Measurements from ENCODE around the gene NELFB. TPM values are rescaled to one million over a fixed set of nuclear protein-coding genes. Genes with fewer than 3 reads are reported as not detected.

Gene NELFB
- total RNA-seq, 1 experiment from 2014 or later, result 71.7 TPM

DNA sequence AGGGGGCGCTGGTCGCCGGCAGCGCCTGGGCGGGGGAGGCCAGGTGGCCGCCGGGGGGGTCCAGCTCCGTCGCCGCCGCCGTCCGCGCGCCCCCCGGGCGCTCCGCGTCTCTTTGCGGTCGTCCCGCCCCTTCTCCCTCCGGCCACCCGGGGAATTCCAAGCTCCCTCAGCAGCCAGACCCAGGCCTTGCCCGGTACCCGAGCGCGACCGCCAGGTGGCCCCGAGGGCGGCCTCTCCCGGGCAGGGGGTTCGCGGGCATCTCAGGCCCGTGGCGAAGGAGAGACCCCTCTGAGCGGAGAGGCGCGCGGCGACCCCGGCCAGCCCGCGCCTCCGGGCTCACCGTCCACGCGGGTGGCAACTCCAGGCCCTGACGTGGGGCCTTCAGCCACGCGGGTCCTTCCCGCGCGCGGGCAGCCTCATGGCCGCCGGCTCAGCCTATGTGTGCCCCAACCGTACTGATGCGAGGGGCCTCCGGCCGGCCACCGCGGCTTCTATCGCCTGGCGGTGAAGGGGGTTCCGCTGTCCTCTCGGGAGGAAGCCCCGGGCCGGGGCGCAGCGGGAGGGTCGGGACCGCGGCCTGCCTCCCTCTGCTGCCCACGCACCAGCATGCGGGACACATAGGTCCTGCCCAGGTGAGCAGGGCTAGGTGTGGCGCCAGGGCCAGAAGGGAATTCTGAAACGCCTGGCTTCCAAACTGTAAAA lies 47.5 kb downstream of the NELFB start:
- Histone ChIP-seq H2AK5ac (ENCODE audit: insufficient read length, low read length) (no peak overlapping the region), H4K91ac (ENCODE audit: insufficient read length, low read depth, low read length) (no peak overlapping the region), H3K14ac (ENCODE audit: insufficient read depth, low read length) (0 out of 2 replicates have a peak overlapping the region, but pooled peaks have one; percentile 12), H2BK120ac (ENCODE audit: low read depth, low read length, poor library complexity, severe bottlenecking) (no peak overlapping the region), H4K20me1 (ENCODE audit: control insufficient read depth, insufficient read depth, insufficient read length) (no peaks in the 10 kb centered on the region), H3K27ac (ENCODE audit: insufficient read length, low read depth, low read length) (no peak overlapping the region), H3K79me1 (ENCODE audit: insufficient read depth, low read depth, low read length, poor library complexity, severe bottlenecking) (no peaks in the 10 kb centered on the region), H3T11ph (ENCODE audit: low read length) (no peak overlapping the region), H3K18ac (ENCODE audit: insufficient read length, low read depth, low read length) (no peak overlapping the region), H3K56ac (ENCODE audit: insufficient read length, low read depth, low read length) (no peak overlapping the region), H2BK15ac (ENCODE audit: low read depth, low read length) (peak overlapping the region; percentile 16; the same call in 1 of the 2 replicates), H2BK5ac (ENCODE audit: insufficient read length, low read length) (no peak overlapping the region), H3K4me1 (ENCODE audit: insufficient read depth, low read length) (peaks cover 2% of the 10 kb centered on the region; the same call in 1 of the 2 replicates), H3K4ac (ENCODE audit: low read depth, low read length) (no peak overlapping the region), H3K4me2 (ENCODE audit: insufficient read depth, insufficient read length, low read length) (peak overlapping the region; percentile 36), H2BK20ac (ENCODE audit: low read depth, low read length, poor library complexity, severe bottlenecking) (no peak overlapping the region), H3K9me3 (ENCODE audit: control insufficient read depth, low read depth, low read length) (no peaks in the 10 kb centered on the region), H3K23ac (ENCODE audit: insufficient read length, low read depth, low read length) (no peak overlapping the region), H4K5ac (ENCODE audit: insufficient read length, low read depth, low read length) (no peak overlapping the region), H3K27me3 (ENCODE audit: insufficient read depth, low read length) (no peaks in the 10 kb centered on the region; the same call in 1 of the 2 replicates), H2BK12ac (ENCODE audit: insufficient read length, low read depth, low read length) (no peak overlapping the region), H3K9ac (ENCODE audit: extremely low read depth, insufficient read length, low read length) (no peak overlapping the region), H4K8ac (replicated peaks; ENCODE audit: insufficient read length, low read depth, low read length) (no peak overlapping the region), H2AFZ (ENCODE audit: low read length) (no peak overlapping the region), H3K79me2 (ENCODE audit: insufficient read depth, low read length) (no peaks in the 10 kb centered on the region), H3K23me2 (ENCODE audit: insufficient read length, low read depth, low read length, poor library complexity, severe bottlenecking) (peaks cover 5% of the 10 kb centered on the region)
- WGBS (ENCODE audit: extremely low coverage, insufficient read length, low lambda C conversion rate), result no CpG with 5 or more reads among the region's 78 CpGs
- Mint-ChIP-seq H3K36me3 (ENCODE audit: insufficient read depth in 1 of 3, low read depth in 3 of 3) (peaks cover 0 to 2% (median 0%) of the 10 kb centered on the region in 3 experiments; a peak in 3 of 7 replicates), H3K9me3 (peaks cover 0 to 2% of the 10 kb centered on the region in 2 experiments; a peak in 3 of 5 replicates), H3K27ac (no peak overlapping the region), H3K4me1 (peaks cover 26 to 44% of the 10 kb centered on the region in 2 experiments), H3K4me3 (peak overlapping the region; percentile 40 to 65; a peak in 3 of 5 replicates), H3K27me3 (ENCODE audit: low read depth) (peaks cover 27% of the 10 kb centered on the region)
- peak; percentile 75 for TF ChIP-seq CTCF (conservative IDR thresholded peaks at IDR 0.05)
- peak; percentile 77 for DNase-seq

Measured in H9 (cell line).